GM19452 (cell line): ENCODE results near the gene YAE1.

ENCODE experiments used
- ATAC-seq: cut with Tn5 transposase; IDR thresholded peaks from one replicate; pipeline ENCODE4 v1.9.1; 2021; ENCODE audit not compliant: unreplicated experiment

YAE1 gene

GRCh38 chr7:39554583-39555165 lies 11.5 kb upstream of the YAE1 start:
- ATAC-seq = no peak

- ATAC-seq = no peak
Measured at GRCh38 chr7:39557222-39557621, 9.0 kb upstream of the YAE1 start.

- ATAC-seq = no peak
Measured at GRCh38 chr7:39557911-39558310, 8.3 kb upstream of the YAE1 start.

GRCh38 chr7:39560408-39560807 lies 5.8 kb upstream of the YAE1 start:
- no peak for ATAC-seq

- no peak for ATAC-seq
Measured at GRCh38 chr7:39560997-39561396, 5.2 kb upstream of the YAE1 start.

GRCh38 chr7:39565538-39565937 lies 666 bp upstream of the YAE1 start:
- ATAC-seq = no peak

GRCh38 chr7:39567294-39567693 lies 1.1 kb downstream of the YAE1 start:
- no peak for ATAC-seq

GRCh38 chr7:39574673-39575349 lies 8.6 kb downstream of the YAE1 start:
- no peak for ATAC-seq

- no peak for ATAC-seq
Measured at GRCh38 chr7:39577229-39577874, 11.1 kb downstream of the YAE1 start.

GRCh38 chr7:39580149-39580874 lies 14.1 kb downstream of the YAE1 start:
- ATAC-seq = peak; percentile 94

- ATAC-seq = no peak
Measured at GRCh38 chr7:39582536-39582935, 16.3 kb downstream of the YAE1 start.

GRCh38 chr7:39583539-39583938 lies 17.3 kb downstream of the YAE1 start:
- ATAC-seq = no peak

GRCh38 chr7:39587393-39587792 lies 21.2 kb downstream of the YAE1 start:
- ATAC-seq = no peak

- no peak for ATAC-seq
Measured at GRCh38 chr7:39588416-39588815, 22.2 kb downstream of the YAE1 start.

GRCh38 chr7:39589323-39590111 lies 23.3 kb downstream of the YAE1 start:
- ATAC-seq = peak; percentile 92

GRCh38 chr7:39592586-39592985 lies 26.4 kb downstream of the YAE1 start:
- no peak for ATAC-seq

- no peak for ATAC-seq
Measured at GRCh38 chr7:39594988-39595620, 28.9 kb downstream of the YAE1 start.

GRCh38 chr7:39602351-39602750 lies 36.1 kb downstream of the YAE1 start:
- no peak for ATAC-seq

GRCh38 chr7:39603924-39604323 lies 37.7 kb downstream of the YAE1 start:
- ATAC-seq = no peak

GRCh38 chr7:39605087-39605486 lies 38.9 kb downstream of the YAE1 start:
- ATAC-seq = peak; percentile 79

- no peak for ATAC-seq
Measured at GRCh38 chr7:39606352-39606751, 40.1 kb downstream of the YAE1 start.
